ENCODE measurements around the gene C4B. TPM values are rescaled to one million over a fixed set of nuclear protein-coding genes. Genes with fewer than 3 reads are reported as not detected.

The C4B gene
- total and polyA plus RNA-seq, 2 donors (not counting 1 experiment from before 2014, with no cell fraction given), result 4.7 to 7.4 TPM

DNA sequence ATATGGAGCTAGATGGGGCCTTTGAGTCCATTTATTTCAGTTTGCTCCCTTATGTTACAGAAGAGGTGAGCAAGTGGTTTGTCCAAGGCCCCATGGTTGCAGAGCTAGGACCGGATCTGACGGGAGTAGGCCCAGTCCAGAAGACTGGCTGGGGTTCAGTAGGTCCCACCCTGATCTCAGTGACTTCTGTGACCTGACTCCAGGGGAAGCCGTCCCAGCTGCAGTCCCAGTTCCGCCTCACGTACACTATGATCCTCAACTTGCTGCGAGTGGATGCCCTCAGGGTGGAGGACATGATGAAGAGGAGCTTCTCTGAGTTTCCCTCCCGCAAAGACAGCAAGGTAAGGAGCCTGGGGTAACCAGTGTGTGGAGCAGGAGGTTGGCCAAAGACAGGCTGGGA is 48.1 kb upstream of the C4B start:
- H3K27ac ChIP-seq (ENCODE audit: low read length in 2 of 2), result no peak overlapping the region

More for the DNA sequence above, 48.1 kb upstream of the C4B start:
- Histone ChIP-seq H4K20me1 (ENCODE audit: control insufficient read depth, insufficient read depth, low read length, poor library complexity, severe bottlenecking) (no peaks in the 10 kb centered on the region), H3K4me1 (ENCODE audit: control insufficient read depth in 2 of 2, insufficient read depth in 2 of 2, low read length in 2 of 2) (peaks cover 11 to 13% of the 10 kb centered on the region in 2 donors), H2AFZ (ENCODE audit: insufficient read depth, low read depth, low read length, poor library complexity, severe bottlenecking) (no peak overlapping the region), H3K4me2 (replicated peaks; ENCODE audit: low read depth, low read length, poor library complexity, severe bottlenecking) (no peak overlapping the region), H3K9me3 (ENCODE audit: control extremely low read depth in 1 of 3, control insufficient read depth in 2 of 3, insufficient read depth in 1 of 3, low read length in 2 of 3) (no peaks in the 10 kb centered on the region), H3K27me3 (replicated peaks in 1 of 4; ENCODE audit: control extremely low read depth in 1 of 4, control insufficient read depth in 3 of 4, insufficient read depth in 4 of 4, low read length in 3 of 4) (no peaks in the 10 kb centered on the region), H3K79me2 (ENCODE audit: control insufficient read depth, insufficient read depth, low read length) (peaks cover 6% of the 10 kb centered on the region), H3K9ac (ENCODE audit: low read length) (no peak overlapping the region), H3K36me3 (replicated peaks in 1 of 2; ENCODE audit: control extremely low read depth in 1 of 2, control insufficient read depth in 1 of 2, extremely low read depth in 1 of 2, insufficient read depth in 2 of 2, low read length in 1 of 2) (peaks cover 5 to 84% of the 10 kb centered on the region in 2 experiments), H3K4me3 (ENCODE audit: control extremely low read depth in 1 of 5, extremely low read depth in 1 of 5, insufficient read depth in 1 of 5, low read depth in 2 of 5, low read length in 4 of 5) (no peak overlapping the region)
- no peaks in the 10 kb centered on the region for H3K27me3 Mint-ChIP-seq
- TF ChIP-seq, protein P1, sequence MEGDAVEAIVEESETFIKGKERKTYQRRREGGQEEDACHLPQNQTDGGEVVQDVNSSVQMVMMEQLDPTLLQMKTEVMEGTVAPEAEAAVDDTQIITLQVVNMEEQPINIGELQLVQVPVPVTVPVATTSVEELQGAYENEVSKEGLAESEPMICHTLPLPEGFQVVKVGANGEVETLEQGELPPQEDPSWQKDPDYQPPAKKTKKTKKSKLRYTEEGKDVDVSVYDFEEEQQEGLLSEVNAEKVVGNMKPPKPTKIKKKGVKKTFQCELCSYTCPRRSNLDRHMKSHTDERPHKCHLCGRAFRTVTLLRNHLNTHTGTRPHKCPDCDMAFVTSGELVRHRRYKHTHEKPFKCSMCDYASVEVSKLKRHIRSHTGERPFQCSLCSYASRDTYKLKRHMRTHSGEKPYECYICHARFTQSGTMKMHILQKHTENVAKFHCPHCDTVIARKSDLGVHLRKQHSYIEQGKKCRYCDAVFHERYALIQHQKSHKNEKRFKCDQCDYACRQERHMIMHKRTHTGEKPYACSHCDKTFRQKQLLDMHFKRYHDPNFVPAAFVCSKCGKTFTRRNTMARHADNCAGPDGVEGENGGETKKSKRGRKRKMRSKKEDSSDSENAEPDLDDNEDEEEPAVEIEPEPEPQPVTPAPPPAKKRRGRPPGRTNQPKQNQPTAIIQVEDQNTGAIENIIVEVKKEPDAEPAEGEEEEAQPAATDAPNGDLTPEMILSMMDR (IDR thresholded peaks at IDR 0.05), result no peak
- no peak for TF ChIP-seq EZH2 (IDR thresholded peaks at IDR 0.05; ENCODE audit: borderline replicate concordance, insufficient read depth, low read depth, low read length, poor library complexity, severe bottlenecking)
- peaks cover 15% of the 10 kb centered on the region for H3K4me1 Mint-ChIP-seq
- H3K4me3 Mint-ChIP-seq, result no peak overlapping the region
- POLR2A ChIA-PET, result interaction anchor here (0.7 kb wide), 2 partner anchors 273 to 449 kb away, joined by 4 read pairs; no protein-coding TSS in a partner anchor
- DNase-seq, result no peak
- no peak overlapping the region for H3K27ac Mint-ChIP-seq
- ATAC-seq (ENCODE audit: low read depth), result no peak
- CTCF ChIA-PET, result interaction anchor here (1.6 kb wide), 1 partner anchor 14 kb away, joined by 3 read pairs; no protein-coding TSS in a partner anchor
- intact Hi-C loops (cut with micrococcal nuclease), result no loop called here
- no peaks in the 10 kb centered on the region for H3K9me3 Mint-ChIP-seq (ENCODE audit: insufficient read depth)
- whole genome bisulfite sequencing (ENCODE audit: insufficient coverage), result 98% methylated on average over 7 of the region's 7 CpGs
